Measurements from ENCODE around the gene MTREX.

- TF ChIP-seq CTCF (conservative IDR thresholded peaks at IDR 0.05; ENCODE audit: low read depth, low read length) (no peak), EZH2 (IDR thresholded peaks at IDR 0.05; ENCODE audit: low read length, unreplicated experiment) (no peak)
Measured at GRCh38 chr5:55294935-55295334, 12.9 kb upstream of the MTREX start.
